ENCODE data around the gene TIGIT.

The TIGIT gene

GRCh38 chr3:114331007-114331406, 37.2 kb downstream of the TIGIT start:
- ChIA-PET CTCF (interaction anchor here (0.5 to 0.6 kb wide), 2 partner anchors 31 to 1092 kb away, joined by 3 read pairs; no protein-coding TSS in a partner anchor), POLR2A (ENCODE audit: low non-redundant PET) (no interaction called here)
- DNase-seq (ENCODE audit: low spot score) = no peak
- H3K27ac ChIP-seq = no peak overlapping the region
- no peak for TF ChIP-seq CTCF (conservative IDR thresholded peaks at IDR 0.05; ENCODE audit: low read depth)

GRCh38 chr3:114331710-114332109, 37.9 kb downstream of the TIGIT start:
- TF ChIP-seq CTCF (conservative IDR thresholded peaks at IDR 0.05; ENCODE audit: low read depth) = no peak
- ChIA-PET POLR2A (ENCODE audit: low non-redundant PET) (no interaction called here), CTCF (no interaction called here)
- DNase-seq (ENCODE audit: low spot score) = no peak
- H3K27ac ChIP-seq = no peak overlapping the region

- no peak overlapping the region for H3K27ac ChIP-seq
- ChIA-PET CTCF (no interaction called here), POLR2A (ENCODE audit: low non-redundant PET) (no interaction called here)
- TF ChIP-seq CTCF (conservative IDR thresholded peaks at IDR 0.05; ENCODE audit: low read depth) = no peak
- no peak for DNase-seq (ENCODE audit: low spot score)
Measured at GRCh38 chr3:114332342-114333179, 38.7 kb downstream of the TIGIT start.

- H3K27ac ChIP-seq = no peak overlapping the region
- TF ChIP-seq CTCF (conservative IDR thresholded peaks at IDR 0.05; ENCODE audit: low read depth) = no peak
- ChIA-PET CTCF (no interaction called here), POLR2A (ENCODE audit: low non-redundant PET) (no interaction called here)
- no peak for DNase-seq (ENCODE audit: low spot score)
Measured at GRCh38 chr3:114333180-114333922, 39.5 kb downstream of the TIGIT start.

- DNase-seq (ENCODE audit: low spot score) = no peak
- CTCF ChIA-PET = no interaction called here
- POLR2A ChIA-PET (ENCODE audit: low non-redundant PET) = no interaction called here
- H3K27ac ChIP-seq = no peak overlapping the region
- no peak for TF ChIP-seq CTCF (conservative IDR thresholded peaks at IDR 0.05; ENCODE audit: low read depth)
Measured at GRCh38 chr3:114333923-114334240, 40.1 kb downstream of the TIGIT start.

- peak; percentile 56 for TF ChIP-seq CTCF (conservative IDR thresholded peaks at IDR 0.05; ENCODE audit: low read depth)
- ChIA-PET POLR2A (ENCODE audit: low non-redundant PET) (no interaction called here), CTCF (interaction anchor here (0.7 to 1.2 kb wide), 5 partner anchors 9 to 992 kb away, joined by 3 to 4 read pairs (median 3); no protein-coding TSS in a partner anchor)
- H3K27ac ChIP-seq = no peak overlapping the region
- DNase-seq (ENCODE audit: low spot score) = no peak
Measured at GRCh38 chr3:114336122-114336697, 42.4 kb downstream of the TIGIT start.
